Measurements from ENCODE around the gene RNF115. TPM values are rescaled to one million over a fixed set of nuclear protein-coding genes. Genes with fewer than 3 reads are reported as not detected.
"Not testable (repeated sequence)": the region's sequence is repeated elsewhere in the genome, so short reads cannot be mapped to it uniquely, and the experiment has no call there.

The RNF115 gene
- polyA plus RNA-seq, 1 of the 3 experiments (the other 2 are of a cell fraction), result 4.8 TPM

DNA sequence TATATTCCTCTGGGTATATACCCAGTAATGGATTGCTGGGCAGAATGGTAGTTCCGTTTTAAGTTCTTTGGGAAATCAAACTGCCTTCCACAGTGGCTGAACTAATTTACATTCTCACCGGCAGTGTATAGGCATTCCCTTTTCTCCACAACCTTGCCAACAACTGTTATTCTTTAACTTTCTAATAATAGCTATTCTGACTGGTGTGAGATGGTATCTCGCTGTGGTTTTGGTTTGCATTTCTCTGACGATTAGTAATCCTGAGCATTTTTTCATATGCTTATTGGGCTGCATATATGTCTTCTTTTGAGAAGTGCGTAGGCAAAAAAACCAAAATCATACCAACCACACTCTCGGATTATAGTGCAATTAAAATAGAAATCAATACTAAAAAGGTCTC, 5.8 kb downstream of the RNF115 start:
- peak; percentile 41; the same call in 1 of the 2 replicates for TF ChIP-seq TCF12 (IDR thresholded peaks at IDR 0.05)
- TF ChIP-seq NFIC (IDR thresholded peaks at IDR 0.05; ENCODE audit: borderline replicate concordance), result 0 out of 2 replicates have a peak, but pooled peaks have one; percentile 27
- peak; percentile 84; the same call in 1 of the 2 replicates for TF ChIP-seq MEF2A (IDR thresholded peaks at IDR 0.05; ENCODE audit: borderline replicate concordance, low read depth)
- POLR2A ChIA-PET; H3K9me2 ChIP-seq; DNase-seq; H3K4me3 ChIP-seq (ENCODE audit: low read depth in 2 of 2, low read length in 1 of 2); H3K4me1 ChIP-seq (ENCODE audit: control insufficient read depth in 1 of 2, insufficient read depth in 2 of 2, low read depth in 1 of 2, low read length in 1 of 2); H3F3A ChIP-seq (replicated peaks; ENCODE audit: insufficient read depth); CTCF ChIA-PET; H3K9me3 ChIP-seq; H2AFZ ChIP-seq (ENCODE audit: low read depth); H3K27me3 ChIP-seq (ENCODE audit: insufficient read depth); H3K36me3 ChIP-seq (replicated peaks in 1 of 2; ENCODE audit: control insufficient read depth in 1 of 2, insufficient read depth in 2 of 2, low read length in 1 of 2); H4K20me1 ChIP-seq (ENCODE audit: insufficient read depth): not testable (repeated sequence)
- 4% methylated on average over 4 of the region's 6 CpGs for WGBS (ENCODE audit: low lambda C conversion rate)
- Histone ChIP-seq H3K27ac (ENCODE audit: low read depth in 2 of 2, low read length in 1 of 2) (peak overlapping the region; percentile 40 to 62; a peak in 1 of 4 replicates), H3K79me2 (ENCODE audit: insufficient read depth) (peaks cover 29% of the 10 kb centered on the region), H3K4me2 (peak overlapping the region; percentile 61; the same call in 1 of the 2 replicates), H3K9ac (peak overlapping the region; percentile 29; the same call in 1 of the 2 replicates)

DNA sequence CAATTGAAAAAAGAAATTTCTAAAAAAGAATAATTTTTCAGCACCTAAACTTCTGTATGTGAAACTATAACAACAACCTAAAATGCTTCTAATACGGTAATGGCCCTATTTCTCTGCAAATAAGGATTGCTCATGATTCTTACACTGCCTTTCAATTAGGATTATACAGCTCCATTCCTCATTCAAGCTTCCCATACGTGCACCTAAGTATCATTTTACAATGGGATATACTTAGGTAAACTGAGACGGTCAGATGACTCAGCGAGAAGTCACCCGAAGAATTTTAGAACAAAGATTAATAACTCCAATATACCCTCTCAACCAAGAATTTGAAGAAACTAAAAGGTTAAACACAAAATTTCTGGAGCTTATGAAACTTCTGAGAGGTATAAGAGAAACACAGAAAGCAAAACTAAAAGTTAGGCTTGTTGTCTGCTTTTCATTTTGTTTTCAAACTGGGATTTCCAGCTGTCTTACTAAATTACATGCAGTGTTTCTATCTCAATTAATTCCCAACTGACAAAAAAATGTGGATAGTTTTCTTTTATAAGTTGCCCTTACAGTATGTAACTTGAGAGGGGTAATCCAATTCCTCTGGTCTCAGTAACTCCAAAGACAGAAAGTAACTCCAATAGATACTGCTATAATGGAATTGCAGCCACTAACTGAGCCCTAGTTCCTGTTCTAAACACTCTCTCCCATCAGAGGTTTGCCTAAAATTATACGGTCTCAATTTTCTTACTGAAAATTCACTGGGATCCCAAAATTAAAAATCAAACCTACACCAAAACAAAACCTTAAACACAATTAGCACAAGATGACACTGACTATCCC, 10.7 kb downstream of the RNF115 start:
- H3K9me2 ChIP-seq; DNase-seq; CTCF ChIA-PET; H2AFZ ChIP-seq (ENCODE audit: low read depth); H3K4me1 ChIP-seq (ENCODE audit: control insufficient read depth in 1 of 2, insufficient read depth in 2 of 2, low read depth in 1 of 2, low read length in 1 of 2); H4K20me1 ChIP-seq (ENCODE audit: insufficient read depth); POLR2A ChIA-PET; H3K27me3 ChIP-seq (ENCODE audit: insufficient read depth); H3F3A ChIP-seq (replicated peaks; ENCODE audit: insufficient read depth); H3K36me3 ChIP-seq (replicated peaks in 1 of 2; ENCODE audit: control insufficient read depth in 1 of 2, insufficient read depth in 2 of 2, low read length in 1 of 2); H3K4me3 ChIP-seq (ENCODE audit: low read depth in 2 of 2, low read length in 1 of 2); H3K27ac ChIP-seq (ENCODE audit: low read depth in 2 of 2, low read length in 1 of 2); H3K9me3 ChIP-seq: not testable (repeated sequence)
- Histone ChIP-seq H3K4me2 (peak overlapping the region; percentile 44; the same call in 1 of the 2 replicates), H3K9ac (peak overlapping the region; percentile 28; the same call in 1 of the 2 replicates), H3K79me2 (ENCODE audit: insufficient read depth) (peaks cover 25% of the 10 kb centered on the region)
- 30% methylated on average over 6 of the region's 6 CpGs for WGBS (ENCODE audit: low lambda C conversion rate)

DNA sequence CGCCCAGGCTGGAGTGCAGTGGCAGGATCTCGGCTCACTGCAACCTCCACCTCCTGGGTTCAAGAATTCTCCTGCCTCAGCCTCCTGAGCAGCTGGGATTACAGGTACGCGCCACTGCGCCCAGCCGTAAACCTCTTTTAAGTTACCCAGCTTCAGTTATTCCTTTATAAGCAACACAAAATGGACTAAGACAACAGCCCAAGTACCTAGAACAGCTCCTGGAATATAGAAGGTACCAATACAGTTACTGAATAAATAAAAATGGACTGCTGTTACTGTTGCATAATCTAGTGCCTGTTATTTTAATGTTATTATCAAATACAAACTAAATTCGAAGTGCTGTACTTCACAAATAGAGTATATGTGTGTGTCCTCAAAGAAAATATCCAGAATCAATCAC, 17.1 kb downstream of the RNF115 start:
- no peak for DNase-seq
- CTCF ChIA-PET, result interaction anchor here (0.6 to 1.1 kb wide), 2 partner anchors 21 to 38 kb away, joined by 3 read pairs; no protein-coding TSS in a partner anchor
- 96% methylated on average over 7 of the region's 7 CpGs for WGBS (ENCODE audit: low lambda C conversion rate)

More for the DNA sequence above, 17.1 kb downstream of the RNF115 start:
- POLR2A ChIA-PET, result no interaction called here
- Histone ChIP-seq H3K9me3 (no peaks in the 10 kb centered on the region), H2AFZ (ENCODE audit: low read depth) (no peak overlapping the region), H3K9me2 (no peaks in the 10 kb centered on the region), H3K27me3 (ENCODE audit: insufficient read depth) (no peaks in the 10 kb centered on the region), H4K20me1 (ENCODE audit: insufficient read depth) (peaks cover 49% of the 10 kb centered on the region), H3K4me1 (ENCODE audit: control insufficient read depth in 1 of 2, insufficient read depth in 2 of 2, low read depth in 1 of 2, low read length in 1 of 2) (peaks cover 0 to 14% of the 10 kb centered on the region in 2 experiments; a peak in 2 of 4 replicates), H3K4me3 (ENCODE audit: low read depth in 2 of 2, low read length in 1 of 2) (no peak overlapping the region), H3K27ac (ENCODE audit: low read depth in 2 of 2, low read length in 1 of 2) (no peak overlapping the region), H3K79me2 (ENCODE audit: insufficient read depth) (peaks cover 71% of the 10 kb centered on the region), H3F3A (replicated peaks; ENCODE audit: insufficient read depth) (peaks cover 3% of the 10 kb centered on the region), H3K4me2 (no peak overlapping the region), H3K36me3 (replicated peaks in 1 of 2; ENCODE audit: control insufficient read depth in 1 of 2, insufficient read depth in 2 of 2, low read length in 1 of 2) (no peaks in the 10 kb centered on the region), H3K9ac (no peak overlapping the region)
- TF ChIP-seq, protein P1, sequence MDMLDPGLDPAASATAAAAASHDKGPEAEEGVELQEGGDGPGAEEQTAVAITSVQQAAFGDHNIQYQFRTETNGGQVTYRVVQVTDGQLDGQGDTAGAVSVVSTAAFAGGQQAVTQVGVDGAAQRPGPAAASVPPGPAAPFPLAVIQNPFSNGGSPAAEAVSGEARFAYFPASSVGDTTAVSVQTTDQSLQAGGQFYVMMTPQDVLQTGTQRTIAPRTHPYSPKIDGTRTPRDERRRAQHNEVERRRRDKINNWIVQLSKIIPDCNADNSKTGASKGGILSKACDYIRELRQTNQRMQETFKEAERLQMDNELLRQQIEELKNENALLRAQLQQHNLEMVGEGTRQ (IDR thresholded peaks at IDR 0.05; ENCODE audit: borderline replicate concordance, low read depth, low read length), result no peak
- TF ChIP-seq CHD2 (IDR thresholded peaks at IDR 0.05; ENCODE audit: low read length, partially characterized antibody), result no peak
- TF ChIP-seq, protein P2, sequence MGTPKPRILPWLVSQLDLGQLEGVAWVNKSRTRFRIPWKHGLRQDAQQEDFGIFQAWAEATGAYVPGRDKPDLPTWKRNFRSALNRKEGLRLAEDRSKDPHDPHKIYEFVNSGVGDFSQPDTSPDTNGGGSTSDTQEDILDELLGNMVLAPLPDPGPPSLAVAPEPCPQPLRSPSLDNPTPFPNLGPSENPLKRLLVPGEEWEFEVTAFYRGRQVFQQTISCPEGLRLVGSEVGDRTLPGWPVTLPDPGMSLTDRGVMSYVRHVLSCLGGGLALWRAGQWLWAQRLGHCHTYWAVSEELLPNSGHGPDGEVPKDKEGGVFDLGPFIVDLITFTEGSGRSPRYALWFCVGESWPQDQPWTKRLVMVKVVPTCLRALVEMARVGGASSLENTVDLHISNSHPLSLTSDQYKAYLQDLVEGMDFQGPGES (IDR thresholded peaks at IDR 0.05; ENCODE audit: low read depth, low read length), result no peak
- no peak for TF ChIP-seq FOXJ3 (CRISPR knock-in tag; IDR thresholded peaks at IDR 0.05)
- no peak for TF ChIP-seq GABPA (IDR thresholded peaks at IDR 0.05; ENCODE audit: low read depth)
- TF ChIP-seq RAD21 (IDR thresholded peaks at IDR 0.05; ENCODE audit: low read length), result no peak
- TF ChIP-seq TAF1 (IDR thresholded peaks at IDR 0.05; ENCODE audit: borderline replicate concordance, low read depth, low read length), result no peak
- no peak for TF ChIP-seq NRF1 (IDR thresholded peaks at IDR 0.05; ENCODE audit: low read depth, low read length)
- TF ChIP-seq, protein P3, sequence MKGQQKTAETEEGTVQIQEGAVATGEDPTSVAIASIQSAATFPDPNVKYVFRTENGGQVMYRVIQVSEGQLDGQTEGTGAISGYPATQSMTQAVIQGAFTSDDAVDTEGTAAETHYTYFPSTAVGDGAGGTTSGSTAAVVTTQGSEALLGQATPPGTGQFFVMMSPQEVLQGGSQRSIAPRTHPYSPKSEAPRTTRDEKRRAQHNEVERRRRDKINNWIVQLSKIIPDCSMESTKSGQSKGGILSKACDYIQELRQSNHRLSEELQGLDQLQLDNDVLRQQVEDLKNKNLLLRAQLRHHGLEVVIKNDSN (IDR thresholded peaks at IDR 0.05; ENCODE audit: borderline replicate concordance, low read depth), result no peak
- TF ChIP-seq TCF12 (IDR thresholded peaks at IDR 0.05), result no peak
- no peak for TF ChIP-seq RCOR1 (IDR thresholded peaks at IDR 0.05; ENCODE audit: low read length)
- no peak for TF ChIP-seq RFX5 (IDR thresholded peaks at IDR 0.05; ENCODE audit: low read length)
